ENCODE data around the gene HOXD9.

The HOXD9 gene

GRCh38 chr2:176107731-176108181, 14.8 kb upstream of the HOXD9 start:
- no peak overlapping the region for H3K4me3 ChIP-seq (replicated peaks; ENCODE audit: insufficient read depth, low read length)

GRCh38 chr2:176109192-176109901, 13.2 kb upstream of the HOXD9 start:
- H3K4me3 ChIP-seq (replicated peaks; ENCODE audit: insufficient read depth, low read length), result no peak overlapping the region
- H3K27ac ChIP-seq (replicated peaks), result no peak overlapping the region
- peaks cover 74% of the 10 kb centered on the region for H3K27me3 ChIP-seq (ENCODE audit: insufficient read depth, poor library complexity, severe bottlenecking)
- TF ChIP-seq SPI1 (IDR thresholded peaks at IDR 0.05; ENCODE audit: borderline replicate concordance, low read depth) (no peak), GABPA (IDR thresholded peaks at IDR 0.05; ENCODE audit: low read depth) (no peak), REST (IDR thresholded peaks at IDR 0.05; ENCODE audit: insufficient replicate concordance, low read depth) (no peak), POLR2AphosphoS5 (IDR thresholded peaks at IDR 0.05; ENCODE audit: low read depth) (no peak), CTCF (IDR thresholded peaks at IDR 0.05; ENCODE audit: insufficient read depth, low read length) (no peak)
- DNase-seq (ENCODE audit: low read depth in 1 of 2, low spot score in 1 of 2), result no peak

More at GRCh38 chr2:176107731-176108181, 14.8 kb upstream of the HOXD9 start:
- Histone ChIP-seq H3K27ac (replicated peaks) (no peak overlapping the region), H3K27me3 (ENCODE audit: insufficient read depth, poor library complexity, severe bottlenecking) (peaks cover 74% of the 10 kb centered on the region)
- TF ChIP-seq GABPA (IDR thresholded peaks at IDR 0.05; ENCODE audit: low read depth), result no peak
- no peak for TF ChIP-seq SPI1 (IDR thresholded peaks at IDR 0.05; ENCODE audit: borderline replicate concordance, low read depth)
- no peak for TF ChIP-seq POLR2AphosphoS5 (IDR thresholded peaks at IDR 0.05; ENCODE audit: low read depth)
- no peak for TF ChIP-seq CTCF (IDR thresholded peaks at IDR 0.05; ENCODE audit: insufficient read depth, low read length)
- DNase-seq (ENCODE audit: low read depth in 1 of 2, low spot score in 1 of 2), result no peak

GRCh38 chr2:176109946-176110345, 12.6 kb upstream of the HOXD9 start:
- no peak for DNase-seq (ENCODE audit: low read depth in 1 of 2, low spot score in 1 of 2)
- Histone ChIP-seq H3K4me3 (replicated peaks; ENCODE audit: insufficient read depth, low read length) (no peak overlapping the region), H3K27me3 (ENCODE audit: insufficient read depth, poor library complexity, severe bottlenecking) (peaks cover 74% of the 10 kb centered on the region), H3K27ac (replicated peaks) (no peak overlapping the region)
- TF ChIP-seq GABPA (IDR thresholded peaks at IDR 0.05; ENCODE audit: low read depth), result no peak
- TF ChIP-seq CTCF (IDR thresholded peaks at IDR 0.05; ENCODE audit: insufficient read depth, low read length), result no peak
- no peak for TF ChIP-seq SPI1 (IDR thresholded peaks at IDR 0.05; ENCODE audit: borderline replicate concordance, low read depth)
- TF ChIP-seq REST (IDR thresholded peaks at IDR 0.05; ENCODE audit: insufficient replicate concordance, low read depth), result no peak
- no peak for TF ChIP-seq POLR2AphosphoS5 (IDR thresholded peaks at IDR 0.05; ENCODE audit: low read depth)

Data from HL-60 (cell line).